HG02759 (cell line): Measurements from ENCODE around the gene ARHGDIG.

Source experiments
- ATAC-seq: cut with Tn5 transposase; IDR thresholded peaks from one replicate; pipeline ENCODE4 v1.9.1; 2021; ENCODE audit warnings: mild to moderate bottlenecking, moderate library complexity; ENCODE audit not compliant: unreplicated experiment

The ARHGDIG gene

GRCh38 chr16:293043-293775 is 12.8 kb downstream of the ARHGDIG start:
- no peak for ATAC-seq

- ATAC-seq, result no peak
These were observed 15.9 kb downstream of the ARHGDIG start for GRCh38 chr16:296276-296675.

GRCh38 chr16:296806-297510 is 16.6 kb downstream of the ARHGDIG start:
- no peak for ATAC-seq

- no peak for ATAC-seq
These were observed 17.4 kb downstream of the ARHGDIG start for GRCh38 chr16:297832-298231.

- no peak for ATAC-seq
These were observed 20.8 kb downstream of the ARHGDIG start for GRCh38 chr16:301235-301634.

- no peak for ATAC-seq
These were observed 21.6 kb downstream of the ARHGDIG start for GRCh38 chr16:301950-302349.

GRCh38 chr16:303760-304505 is 23.5 kb downstream of the ARHGDIG start:
- ATAC-seq, result no peak

- ATAC-seq, result no peak
These were observed 25.7 kb downstream of the ARHGDIG start for GRCh38 chr16:305916-306626.

- ATAC-seq, result no peak
These were observed 26.6 kb downstream of the ARHGDIG start for GRCh38 chr16:306911-307370.

- no peak for ATAC-seq
These were observed 27.4 kb downstream of the ARHGDIG start for GRCh38 chr16:307691-308312.

GRCh38 chr16:309476-309875 is 29.1 kb downstream of the ARHGDIG start:
- ATAC-seq, result no peak

- no peak for ATAC-seq
These were observed 31.3 kb downstream of the ARHGDIG start for GRCh38 chr16:311725-312124.

- ATAC-seq, result no peak
These were observed 34.0 kb downstream of the ARHGDIG start for GRCh38 chr16:314351-314750.

- no peak for ATAC-seq
These were observed 34.5 kb downstream of the ARHGDIG start for GRCh38 chr16:314795-315299.

GRCh38 chr16:316741-317464 is 36.5 kb downstream of the ARHGDIG start:
- ATAC-seq, result no peak

GRCh38 chr16:317583-317982 is 37.2 kb downstream of the ARHGDIG start:
- no peak for ATAC-seq

- ATAC-seq, result no peak
These were observed 38.2 kb downstream of the ARHGDIG start for GRCh38 chr16:318628-319027.

GRCh38 chr16:320206-320605 is 39.8 kb downstream of the ARHGDIG start:
- ATAC-seq, result no peak

- ATAC-seq, result no peak
These were observed 41.1 kb downstream of the ARHGDIG start for GRCh38 chr16:321532-321931.
